ENCODE measurements around the gene NUDT5.

The NUDT5 gene

DNA sequence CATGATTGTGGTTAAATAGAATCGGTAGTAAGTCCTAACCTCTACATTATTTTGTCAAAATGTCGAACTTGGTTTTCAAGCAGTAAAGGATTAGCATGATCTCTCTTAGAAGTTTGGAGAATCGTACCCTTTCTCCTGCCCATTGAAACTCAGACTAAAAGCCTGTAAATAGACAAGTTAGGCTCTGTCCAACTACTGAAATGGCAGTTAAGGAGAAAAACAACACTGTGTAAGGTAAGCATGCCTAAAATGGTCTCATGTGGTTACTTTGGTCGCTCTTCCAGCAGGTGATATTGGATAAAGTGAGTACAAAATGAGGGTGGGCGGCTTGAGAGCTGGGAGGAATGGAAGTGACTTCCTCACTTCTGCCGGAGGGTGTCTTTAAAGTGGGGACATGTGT, 41.2 kb downstream of the NUDT5 start:
- no peak for TF ChIP-seq SPI1 (IDR thresholded peaks at IDR 0.05; ENCODE audit: borderline replicate concordance, low read depth)
- TF ChIP-seq, protein P1, sequence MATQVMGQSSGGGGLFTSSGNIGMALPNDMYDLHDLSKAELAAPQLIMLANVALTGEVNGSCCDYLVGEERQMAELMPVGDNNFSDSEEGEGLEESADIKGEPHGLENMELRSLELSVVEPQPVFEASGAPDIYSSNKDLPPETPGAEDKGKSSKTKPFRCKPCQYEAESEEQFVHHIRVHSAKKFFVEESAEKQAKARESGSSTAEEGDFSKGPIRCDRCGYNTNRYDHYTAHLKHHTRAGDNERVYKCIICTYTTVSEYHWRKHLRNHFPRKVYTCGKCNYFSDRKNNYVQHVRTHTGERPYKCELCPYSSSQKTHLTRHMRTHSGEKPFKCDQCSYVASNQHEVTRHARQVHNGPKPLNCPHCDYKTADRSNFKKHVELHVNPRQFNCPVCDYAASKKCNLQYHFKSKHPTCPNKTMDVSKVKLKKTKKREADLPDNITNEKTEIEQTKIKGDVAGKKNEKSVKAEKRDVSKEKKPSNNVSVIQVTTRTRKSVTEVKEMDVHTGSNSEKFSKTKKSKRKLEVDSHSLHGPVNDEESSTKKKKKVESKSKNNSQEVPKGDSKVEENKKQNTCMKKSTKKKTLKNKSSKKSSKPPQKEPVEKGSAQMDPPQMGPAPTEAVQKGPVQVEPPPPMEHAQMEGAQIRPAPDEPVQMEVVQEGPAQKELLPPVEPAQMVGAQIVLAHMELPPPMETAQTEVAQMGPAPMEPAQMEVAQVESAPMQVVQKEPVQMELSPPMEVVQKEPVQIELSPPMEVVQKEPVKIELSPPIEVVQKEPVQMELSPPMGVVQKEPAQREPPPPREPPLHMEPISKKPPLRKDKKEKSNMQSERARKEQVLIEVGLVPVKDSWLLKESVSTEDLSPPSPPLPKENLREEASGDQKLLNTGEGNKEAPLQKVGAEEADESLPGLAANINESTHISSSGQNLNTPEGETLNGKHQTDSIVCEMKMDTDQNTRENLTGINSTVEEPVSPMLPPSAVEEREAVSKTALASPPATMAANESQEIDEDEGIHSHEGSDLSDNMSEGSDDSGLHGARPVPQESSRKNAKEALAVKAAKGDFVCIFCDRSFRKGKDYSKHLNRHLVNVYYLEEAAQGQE (IDR thresholded peaks at IDR 0.05; ENCODE audit: insufficient replicate concordance, low read depth), result no peak
- TF ChIP-seq, protein P2, sequence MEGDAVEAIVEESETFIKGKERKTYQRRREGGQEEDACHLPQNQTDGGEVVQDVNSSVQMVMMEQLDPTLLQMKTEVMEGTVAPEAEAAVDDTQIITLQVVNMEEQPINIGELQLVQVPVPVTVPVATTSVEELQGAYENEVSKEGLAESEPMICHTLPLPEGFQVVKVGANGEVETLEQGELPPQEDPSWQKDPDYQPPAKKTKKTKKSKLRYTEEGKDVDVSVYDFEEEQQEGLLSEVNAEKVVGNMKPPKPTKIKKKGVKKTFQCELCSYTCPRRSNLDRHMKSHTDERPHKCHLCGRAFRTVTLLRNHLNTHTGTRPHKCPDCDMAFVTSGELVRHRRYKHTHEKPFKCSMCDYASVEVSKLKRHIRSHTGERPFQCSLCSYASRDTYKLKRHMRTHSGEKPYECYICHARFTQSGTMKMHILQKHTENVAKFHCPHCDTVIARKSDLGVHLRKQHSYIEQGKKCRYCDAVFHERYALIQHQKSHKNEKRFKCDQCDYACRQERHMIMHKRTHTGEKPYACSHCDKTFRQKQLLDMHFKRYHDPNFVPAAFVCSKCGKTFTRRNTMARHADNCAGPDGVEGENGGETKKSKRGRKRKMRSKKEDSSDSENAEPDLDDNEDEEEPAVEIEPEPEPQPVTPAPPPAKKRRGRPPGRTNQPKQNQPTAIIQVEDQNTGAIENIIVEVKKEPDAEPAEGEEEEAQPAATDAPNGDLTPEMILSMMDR (IDR thresholded peaks at IDR 0.05; ENCODE audit: insufficient read depth, low read length), result no peak
- no peak for TF ChIP-seq GABPA (IDR thresholded peaks at IDR 0.05; ENCODE audit: low read depth)
- no peak for TF ChIP-seq POLR2AphosphoS5 (IDR thresholded peaks at IDR 0.05; ENCODE audit: low read depth)
- no peak for DNase-seq (ENCODE audit: low read depth in 1 of 2, low spot score in 1 of 2)

DNA sequence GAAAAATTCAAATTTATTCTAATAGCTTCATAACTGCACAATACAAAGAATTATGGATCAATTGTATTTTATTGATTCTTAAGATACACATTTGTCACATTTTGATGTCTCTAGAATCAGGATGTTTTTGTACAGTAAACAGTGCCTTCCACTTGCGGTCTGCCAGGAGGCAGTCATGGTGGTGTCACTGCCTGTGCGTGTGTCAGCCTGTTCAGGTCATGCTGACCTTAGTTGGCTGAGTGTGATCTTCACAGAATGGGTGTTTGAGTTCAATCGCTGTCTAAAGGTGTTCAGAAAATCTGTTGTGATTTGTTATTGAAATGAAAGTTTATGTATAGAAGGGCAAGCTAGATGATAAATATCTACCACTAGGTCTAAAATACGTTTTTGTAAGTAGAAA, 45.5 kb downstream of the NUDT5 start:
- TF ChIP-seq SPI1 (IDR thresholded peaks at IDR 0.05; ENCODE audit: borderline replicate concordance, low read depth), result no peak
- TF ChIP-seq, protein P2 (IDR thresholded peaks at IDR 0.05; ENCODE audit: insufficient read depth, low read length), result no peak
- TF ChIP-seq POLR2AphosphoS5 (IDR thresholded peaks at IDR 0.05; ENCODE audit: low read depth), result no peak
- TF ChIP-seq, protein P1 (IDR thresholded peaks at IDR 0.05; ENCODE audit: insufficient replicate concordance, low read depth), result no peak
- no peak for TF ChIP-seq GABPA (IDR thresholded peaks at IDR 0.05; ENCODE audit: low read depth)
- Histone ChIP-seq H3K4me3 (replicated peaks; ENCODE audit: insufficient read depth, low read length) (no peak overlapping the region), H3K27me3 (ENCODE audit: insufficient read depth, poor library complexity, severe bottlenecking) (no peaks in the 10 kb centered on the region), H3K27ac (replicated peaks) (no peak overlapping the region)
- DNase-seq (ENCODE audit: low read depth in 1 of 2, low spot score in 1 of 2), result no peak

More for the DNA sequence above, 41.2 kb downstream of the NUDT5 start:
- Histone ChIP-seq H3K27ac (replicated peaks) (no peak overlapping the region), H3K27me3 (ENCODE audit: insufficient read depth, poor library complexity, severe bottlenecking) (no peaks in the 10 kb centered on the region), H3K4me3 (replicated peaks; ENCODE audit: insufficient read depth, low read length) (no peak overlapping the region)

DNA sequence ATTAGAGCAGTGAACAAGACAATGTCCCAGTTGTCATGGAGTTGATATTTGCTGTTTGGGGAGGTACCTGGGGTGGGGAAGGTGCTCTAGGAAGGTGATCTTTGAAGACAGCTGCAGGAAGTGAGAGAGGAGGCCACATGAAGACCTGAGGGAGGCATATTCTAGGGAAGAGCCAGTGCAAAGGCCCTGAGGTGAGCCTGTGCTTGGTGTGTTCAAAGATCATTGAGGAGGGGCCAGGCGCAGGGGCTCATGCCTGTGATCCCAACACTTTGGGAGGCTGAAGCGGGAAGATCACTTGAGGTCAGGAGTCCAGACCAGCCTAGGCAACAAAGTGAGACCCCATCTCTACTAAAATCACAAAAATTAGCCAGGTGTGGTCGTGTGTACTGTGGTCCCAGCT, 51.2 kb downstream of the NUDT5 start:
- DNase-seq (ENCODE audit: low read depth in 1 of 2, low spot score in 1 of 2), result no peak
- TF ChIP-seq GABPA (IDR thresholded peaks at IDR 0.05; ENCODE audit: low read depth), result no peak
- no peak for TF ChIP-seq SPI1 (IDR thresholded peaks at IDR 0.05; ENCODE audit: borderline replicate concordance, low read depth)
- TF ChIP-seq, protein P2 (IDR thresholded peaks at IDR 0.05; ENCODE audit: insufficient read depth, low read length), result no peak
- TF ChIP-seq, protein P1 (IDR thresholded peaks at IDR 0.05; ENCODE audit: insufficient replicate concordance, low read depth), result no peak
- TF ChIP-seq POLR2AphosphoS5 (IDR thresholded peaks at IDR 0.05; ENCODE audit: low read depth), result no peak
- Histone ChIP-seq H3K27me3 (ENCODE audit: insufficient read depth, poor library complexity, severe bottlenecking) (no peaks in the 10 kb centered on the region), H3K4me3 (replicated peaks; ENCODE audit: insufficient read depth, low read length) (no peak overlapping the region), H3K27ac (replicated peaks) (no peak overlapping the region)

Measured in HL-60 (cell line).